Kasumi-1 (cell line): Measurements from ENCODE around the gene AP1S2.
"Not testable (repeated sequence)": the region's sequence is repeated elsewhere in the genome, so short reads cannot be mapped to it uniquely, and the experiment has no call there.

Experiments
- DNase-seq, 2 experiments: peaks; one replicate each; lab custom pipeline; 2025; lab: John Stamatoyannopoulos, UW

Gene AP1S2

GRCh38 chrX:15854712-15855567, at the start of gene AP1S2:
Gene AP1S2, minus strand, starts transcription at chrX:15854813. Its CDS starts 2,289 bp downstream, at chrX:15852524.
- peak; percentile 59 to 77 for DNase-seq

GRCh38 chrX:15903186-15903681, 48.6 kb upstream of the AP1S2 start:
- DNase-seq: peak in 1 of 2 experiments; percentile 0

GRCh38 chrX:15895334-15895733, 40.7 kb upstream of the AP1S2 start:
- no peak for DNase-seq

GRCh38 chrX:15894724-15895123, 40.1 kb upstream of the AP1S2 start:
- DNase-seq: no peak

GRCh38 chrX:15890463-15890862, 35.9 kb upstream of the AP1S2 start:
- no peak for DNase-seq

GRCh38 chrX:15888062-15888461, 33.4 kb upstream of the AP1S2 start:
- no peak for DNase-seq

GRCh38 chrX:15883540-15883863, 28.9 kb upstream of the AP1S2 start:
- no peak for DNase-seq

GRCh38 chrX:15882704-15883539, 28.3 kb upstream of the AP1S2 start:
- DNase-seq: no peak

- DNase-seq: no peak
These were observed 26.8 kb upstream of the AP1S2 start for GRCh38 chrX:15881381-15881897.

GRCh38 chrX:15877914-15878313, 23.3 kb upstream of the AP1S2 start:
- not testable (repeated sequence) for DNase-seq

- DNase-seq: no peak
These were observed 22.8 kb upstream of the AP1S2 start for GRCh38 chrX:15877380-15877779.

- no peak for DNase-seq
These were observed 20.1 kb upstream of the AP1S2 start for GRCh38 chrX:15874672-15875071.

- DNase-seq: no peak
These were observed 19.0 kb upstream of the AP1S2 start for GRCh38 chrX:15873566-15873965.

- no peak for DNase-seq
These were observed 15.7 kb upstream of the AP1S2 start for GRCh38 chrX:15870310-15870709.

GRCh38 chrX:15869695-15870094, 15.1 kb upstream of the AP1S2 start:
- DNase-seq: no peak

GRCh38 chrX:15866147-15866546, 11.5 kb upstream of the AP1S2 start:
- DNase-seq: no peak

GRCh38 chrX:15864629-15865028, 10.0 kb upstream of the AP1S2 start:
- no peak for DNase-seq

GRCh38 chrX:15864023-15864422, 9.4 kb upstream of the AP1S2 start:
- no peak for DNase-seq

- no peak for DNase-seq
These were observed 6.3 kb upstream of the AP1S2 start for GRCh38 chrX:15860921-15861320.

GRCh38 chrX:15858051-15858450, 3.4 kb upstream of the AP1S2 start:
- DNase-seq: no peak

GRCh38 chrX:15856636-15857035, 2.0 kb upstream of the AP1S2 start:
- DNase-seq: no peak

GRCh38 chrX:15856222-15856587, 1.6 kb upstream of the AP1S2 start:
- DNase-seq: peak in 1 of 2 experiments; percentile 0
